Measurements from ENCODE around the gene TMEM63C. TPM values are rescaled to one million over a fixed set of nuclear protein-coding genes. Genes with fewer than 3 reads are reported as not detected.

Gene TMEM63C
- total RNA-seq, 4 donors from 2014 or later, result 3.3 to 43.7 (median 11.3) TPM

- Histone ChIP-seq H3K27me3 (peaks cover 0 to 10% of the 10 kb centered on the region in 2 donors), H3K4me1 (peaks cover 0 to 5% (median 0%) of the 10 kb centered on the region in 4 donors), H3K27ac (no peak overlapping the region), H3K4me3 (no peak overlapping the region), H3K36me3 (no peaks in the 10 kb centered on the region), H3K9me3 (no peaks in the 10 kb centered on the region)
- no peak for DNase-seq
- TF ChIP-seq POLR2A (IDR thresholded peaks at IDR 0.05), result no peak
- TF ChIP-seq CTCF (IDR thresholded peaks at IDR 0.05), result no peak
Measured at GRCh38 chr14:77267937-77268699, 86.5 kb downstream of the TMEM63C start.

GRCh38 chr14:77268989-77269600 lies 87.5 kb downstream of the TMEM63C start:
- TF ChIP-seq CTCF (IDR thresholded peaks at IDR 0.05), result no peak
- TF ChIP-seq POLR2A (IDR thresholded peaks at IDR 0.05), result no peak
- peaks cover 0 to 5% (median 0%) of the 10 kb centered on the region in 4 donors for H3K4me1 ChIP-seq
- H3K9me3 ChIP-seq, result no peaks in the 10 kb centered on the region
- H3K36me3 ChIP-seq, result no peaks in the 10 kb centered on the region
- H3K27ac ChIP-seq, result no peak overlapping the region
- DNase-seq, result no peak
- H3K27me3 ChIP-seq, result peaks cover 0 to 10% of the 10 kb centered on the region in 2 donors
- no peak overlapping the region for H3K4me3 ChIP-seq

- no peak overlapping the region for H3K27ac ChIP-seq
- no peaks in the 10 kb centered on the region for H3K9me3 ChIP-seq
- TF ChIP-seq POLR2A (IDR thresholded peaks at IDR 0.05) (no peak), CTCF (IDR thresholded peaks at IDR 0.05) (no peak)
- no peak overlapping the region for H3K4me3 ChIP-seq
- H3K36me3 ChIP-seq, result no peaks in the 10 kb centered on the region
- DNase-seq, result no peak
- H3K27me3 ChIP-seq, result peaks cover 0 to 10% of the 10 kb centered on the region in 2 donors
- H3K4me1 ChIP-seq, result peaks cover 0 to 5% (median 0%) of the 10 kb centered on the region in 4 donors
Measured at GRCh38 chr14:77270361-77271112, 88.9 kb downstream of the TMEM63C start.

- Histone ChIP-seq H3K27ac (no peak within 1 kb of the TSS), H3K27me3 (peaks cover 0 to 10% of the 10 kb centered on the region in 2 donors), H3K9me3 (no peaks in the 10 kb centered on the region), H3K4me3 (no peak within 1 kb of the TSS), H3K36me3 (no peaks in the 10 kb centered on the region), H3K4me1 (peaks cover 0 to 5% (median 0%) of the 10 kb centered on the region in 4 donors)
- TF ChIP-seq POLR2A (IDR thresholded peaks at IDR 0.05) (no peak), CTCF (IDR thresholded peaks at IDR 0.05) (no peak)
- no peak for DNase-seq
Measured at GRCh38 chr14:77271113-77271710, 89.6 kb downstream of the TMEM63C start, which contains the start of gene NGB. NGB (minus strand) TSS chr14:77271206; CDS start chr14:77270937, 269 bp downstream.

- TF ChIP-seq POLR2A (IDR thresholded peaks at IDR 0.05) (no peak), CTCF (IDR thresholded peaks at IDR 0.05) (no peak)
- no peak overlapping the region for H3K27ac ChIP-seq
- peaks cover 0 to 10% of the 10 kb centered on the region in 2 donors for H3K27me3 ChIP-seq
- no peak for DNase-seq
- peaks cover 0 to 5% (median 0%) of the 10 kb centered on the region in 4 donors for H3K4me1 ChIP-seq
- no peak overlapping the region for H3K4me3 ChIP-seq
- no peaks in the 10 kb centered on the region for H3K9me3 ChIP-seq
- no peaks in the 10 kb centered on the region for H3K36me3 ChIP-seq
Measured at GRCh38 chr14:77272261-77272660, 90.7 kb downstream of the TMEM63C start.
